ENCODE results near the gene TEP1.
"Not testable (repeated sequence)": the region's sequence is repeated elsewhere in the genome, so short reads cannot be mapped to it uniquely, and the experiment has no call there.

The TEP1 gene

DNA sequence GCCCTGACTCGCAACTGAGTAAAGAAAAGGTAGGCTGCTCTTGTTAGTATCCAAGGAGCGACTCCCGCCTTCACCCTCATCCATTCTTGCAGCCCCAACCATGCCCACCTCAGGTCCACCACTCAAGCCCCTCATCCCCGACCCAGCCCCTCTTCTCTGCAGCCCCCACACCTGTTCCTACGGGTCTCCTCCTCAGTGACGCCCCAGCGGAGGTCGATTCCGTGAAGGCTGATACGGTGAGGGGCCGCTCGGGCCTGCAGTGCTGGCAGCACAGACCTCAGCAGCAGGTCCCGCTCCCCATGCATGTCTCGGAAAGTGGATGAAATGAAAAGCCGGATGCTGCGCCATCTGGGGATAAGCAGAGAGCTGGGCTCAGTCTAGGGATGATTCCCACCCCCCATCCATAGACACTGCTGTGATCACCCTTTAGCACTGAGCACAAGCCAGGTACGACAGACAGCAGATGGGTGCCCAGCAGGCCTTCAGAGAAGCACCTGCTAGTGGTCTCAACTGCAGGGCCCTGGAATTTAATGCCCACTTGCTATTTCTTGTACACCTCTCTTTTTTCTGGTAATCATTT lies 26.9 kb downstream of the TEP1 start:
- no peak for DNase-seq (ENCODE audit: low spot score)

DNA sequence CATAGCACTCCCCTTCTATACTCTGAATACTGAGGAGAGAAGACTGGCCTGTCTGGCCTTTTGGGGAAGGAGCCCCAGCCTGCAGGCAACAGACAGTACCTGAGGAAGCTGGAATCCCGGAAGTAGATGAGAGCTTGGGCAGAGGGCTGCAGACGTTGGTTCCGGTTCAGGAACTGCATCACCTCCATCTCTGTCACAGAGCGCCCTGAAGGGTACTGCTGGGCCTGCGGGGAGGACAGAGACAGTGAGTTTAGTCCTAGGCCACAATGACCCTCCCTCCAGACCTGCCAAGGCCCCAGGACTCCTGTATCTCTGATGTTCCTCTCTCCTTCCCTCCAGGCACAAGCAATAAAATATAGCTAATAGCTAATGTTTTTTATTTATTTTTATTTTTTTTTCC lies 28.4 kb downstream of the TEP1 start:
- no peak for DNase-seq (ENCODE audit: low spot score)

DNA sequence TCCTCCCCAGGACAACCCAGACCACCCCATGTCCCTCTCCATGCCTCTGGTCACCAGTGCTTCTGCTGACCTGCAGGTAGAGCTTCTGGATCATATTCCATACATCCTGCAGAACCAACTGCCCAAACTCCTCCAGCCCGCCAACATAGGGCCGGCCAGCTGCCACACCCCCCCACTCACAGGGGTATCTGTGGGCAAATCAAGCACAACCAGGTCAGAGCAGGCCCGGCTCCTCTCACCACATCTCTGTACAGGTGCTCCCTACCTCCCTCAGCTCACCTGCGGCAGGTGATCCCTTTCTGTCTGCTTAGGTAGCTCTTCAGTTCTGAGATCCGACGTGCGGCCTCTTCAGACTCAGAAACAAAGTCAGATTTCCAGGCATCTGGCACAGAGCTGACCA lies 29.0 kb downstream of the TEP1 start:
- DNase-seq (ENCODE audit: low spot score) = no peak

DNA sequence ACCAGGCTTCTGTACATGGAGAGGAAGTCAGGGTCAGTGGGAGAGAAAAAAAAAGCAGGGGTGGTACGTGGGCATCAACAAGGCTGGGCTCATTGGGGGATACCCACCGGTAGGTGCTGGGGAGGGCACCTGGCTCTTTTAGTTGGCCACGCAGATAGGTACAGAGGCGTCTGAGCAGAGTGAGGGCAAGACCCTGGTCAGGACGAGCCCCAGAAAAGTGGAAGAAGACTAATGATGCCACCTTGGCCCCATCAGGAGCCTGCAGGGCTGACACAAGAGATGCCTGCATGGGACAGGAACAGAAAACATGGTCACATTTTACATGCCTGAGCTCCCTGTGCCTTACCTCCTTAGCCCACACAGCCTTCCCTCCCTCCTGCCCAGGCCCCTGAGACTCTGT lies 29.7 kb downstream of the TEP1 start:
- no peak for DNase-seq (ENCODE audit: low spot score)

DNA sequence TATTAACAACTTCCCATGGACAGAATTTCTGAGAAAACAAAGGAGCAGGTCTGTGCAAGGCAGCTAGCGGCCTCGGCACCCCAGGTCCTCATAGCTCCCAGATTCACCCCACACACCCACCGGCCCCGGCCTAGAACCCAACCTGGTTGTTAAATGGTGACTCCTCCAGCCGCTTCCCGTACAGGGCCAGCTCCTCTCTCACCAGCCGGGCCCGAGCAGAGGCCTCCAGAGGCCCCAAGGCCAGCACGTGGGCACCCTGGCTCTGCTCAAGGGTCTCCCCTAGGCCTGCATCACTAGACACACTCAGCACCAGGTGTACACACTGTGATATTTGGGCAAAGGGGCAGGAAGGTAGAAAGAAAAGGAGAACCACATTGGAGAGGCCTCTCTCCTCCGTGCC lies 30.3 kb downstream of the TEP1 start:
- DNase-seq (ENCODE audit: low spot score) = no peak

DNA sequence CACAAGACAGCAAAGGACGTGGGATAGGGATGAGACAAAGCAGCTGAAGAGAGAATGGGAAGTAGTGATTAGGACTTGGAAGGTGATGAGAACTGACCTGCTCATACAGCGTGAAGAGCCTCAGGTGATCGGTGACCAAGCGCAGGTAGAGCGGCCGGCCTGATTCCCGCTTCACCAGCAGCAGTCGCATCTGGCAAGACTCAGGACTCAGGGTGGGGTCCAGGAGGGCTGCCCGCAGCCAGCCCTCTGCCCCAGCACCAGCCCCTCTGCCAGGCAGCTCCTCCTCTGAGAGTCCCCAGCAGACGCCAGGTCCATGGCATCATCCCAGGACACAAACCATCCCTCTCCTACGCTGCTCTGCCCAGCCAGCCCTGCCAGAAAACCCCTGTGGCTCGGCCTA lies 30.8 kb downstream of the TEP1 start:
- no peak for DNase-seq (ENCODE audit: low spot score)

DNA sequence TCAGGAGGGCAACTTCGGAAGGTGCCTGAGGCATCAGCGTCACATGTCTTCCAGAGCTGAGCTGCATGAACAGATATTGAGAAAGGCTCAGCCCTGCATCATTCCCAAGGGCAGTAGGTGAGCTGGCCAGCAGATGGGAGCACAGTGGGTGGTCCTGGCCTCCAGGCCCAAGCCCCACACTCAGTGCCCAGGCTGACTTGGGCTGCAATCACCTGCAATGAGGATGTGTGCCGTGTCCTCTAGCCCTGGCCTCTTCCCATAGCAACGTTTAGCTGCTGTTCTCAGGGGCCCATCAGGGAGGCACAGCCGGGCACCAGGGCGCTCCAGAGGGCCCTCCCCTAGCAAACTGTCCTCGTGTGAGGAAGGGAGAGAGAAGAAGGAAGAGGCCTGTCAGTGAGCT lies 32.0 kb downstream of the TEP1 start:
- no peak for DNase-seq (ENCODE audit: low spot score)

DNA sequence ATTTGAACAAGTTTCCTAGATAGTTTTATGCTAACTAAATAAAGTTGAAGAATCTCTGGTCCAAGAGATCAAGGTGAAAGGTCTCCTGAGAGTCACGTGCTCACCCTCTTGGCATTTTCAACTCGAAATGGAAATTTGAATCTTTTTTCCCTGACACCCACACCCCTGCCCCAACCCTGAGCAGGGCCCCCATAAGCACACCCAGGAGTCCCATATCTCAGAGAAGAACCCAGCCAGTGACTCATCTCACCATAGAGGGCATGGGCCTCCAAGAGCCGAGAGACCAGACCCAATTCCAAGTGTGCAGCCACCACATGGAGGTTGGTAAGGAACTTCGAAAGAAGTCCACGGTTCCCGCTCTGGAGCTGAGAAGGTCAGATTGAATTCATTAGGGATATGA lies 32.6 kb downstream of the TEP1 start:
- no peak for DNase-seq (ENCODE audit: low spot score)

DNA sequence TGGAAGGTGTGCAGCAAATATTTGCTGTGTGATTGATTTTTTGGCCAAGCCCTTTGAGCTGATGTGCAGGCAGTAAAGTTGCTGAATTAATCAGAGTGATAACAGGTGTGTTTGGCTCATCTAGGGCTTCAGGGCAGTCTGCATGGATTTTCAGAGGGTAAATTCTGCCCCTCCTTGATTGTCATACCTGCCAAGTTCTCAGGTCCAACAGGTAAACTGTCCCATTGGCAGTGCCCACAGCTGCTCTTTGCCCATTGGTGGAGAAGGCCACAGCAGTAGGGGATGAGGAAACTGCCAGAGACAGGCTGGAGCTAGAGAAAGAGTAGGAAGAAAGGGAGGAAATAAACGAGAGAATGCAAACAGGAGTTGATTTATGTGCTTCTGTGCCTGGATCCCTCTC lies 33.6 kb downstream of the TEP1 start:
- DNase-seq (ENCODE audit: low spot score) = no peak

DNA sequence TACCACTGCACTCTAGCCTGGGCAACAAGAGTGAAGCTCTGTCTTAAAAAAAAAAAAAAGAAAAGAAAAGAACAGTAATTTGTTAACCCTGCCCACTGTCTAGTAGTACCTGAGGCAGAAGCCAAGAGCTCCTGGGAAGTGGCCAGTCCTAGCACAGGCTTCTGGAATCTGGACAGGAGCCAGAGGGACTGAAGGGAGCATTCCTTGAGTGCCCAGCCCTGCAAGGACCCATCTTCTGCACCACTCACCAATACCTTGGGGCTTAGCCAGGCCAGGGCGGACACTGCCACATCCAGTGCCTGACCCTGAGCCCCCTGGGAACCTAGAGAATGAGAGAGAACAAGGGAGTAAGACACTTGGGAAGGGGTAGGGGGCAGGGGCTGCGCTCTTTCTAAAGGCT lies 36.1 kb downstream of the TEP1 start:
- no peak for DNase-seq (ENCODE audit: low spot score)

DNA sequence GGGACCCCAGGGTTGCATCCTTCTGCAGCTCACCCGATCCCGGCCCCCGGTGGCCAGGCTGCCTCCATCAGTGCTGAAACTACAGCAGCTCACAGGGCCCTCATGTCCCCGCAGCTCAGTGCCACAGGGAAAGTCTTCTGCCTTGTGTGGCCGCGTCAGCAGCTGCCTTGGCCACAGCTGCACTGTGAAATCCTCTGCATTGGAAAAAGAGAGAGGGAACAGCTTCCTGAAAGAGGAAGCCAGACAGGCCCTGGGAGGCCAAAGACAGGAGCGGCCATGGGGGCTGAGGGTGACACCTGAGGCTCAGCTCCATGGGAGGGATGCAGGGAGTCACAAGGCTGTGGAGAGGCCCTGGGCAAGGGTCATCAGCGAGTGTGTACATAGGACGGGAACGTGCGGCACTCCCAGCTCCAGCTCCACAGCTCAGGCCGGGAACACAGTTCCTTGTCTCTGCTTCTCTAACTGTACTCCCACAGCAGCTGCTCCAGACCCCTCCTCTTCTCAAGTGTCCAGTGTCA lies 37.2 kb downstream of the TEP1 start:
- no peak for DNase-seq (ENCODE audit: low spot score)

DNA sequence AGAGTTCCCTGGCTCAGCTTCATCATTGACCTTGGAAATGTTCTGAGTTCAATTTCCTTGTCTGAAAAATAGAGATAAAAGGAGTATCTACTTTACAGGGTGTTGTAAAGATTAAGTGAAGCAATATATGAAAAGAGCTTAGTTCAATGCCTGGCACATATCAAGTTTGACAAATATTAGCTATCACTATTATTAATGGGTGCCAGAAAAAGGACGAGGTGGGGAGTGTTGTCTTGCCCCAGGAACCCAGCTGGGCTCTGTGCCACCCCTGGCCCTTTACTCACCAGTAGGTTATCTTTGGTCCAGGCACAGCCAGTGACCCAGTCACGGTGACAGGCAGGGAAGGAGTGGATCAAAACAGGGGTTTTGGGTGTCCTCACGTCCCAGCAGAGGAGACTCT lies 37.8 kb downstream of the TEP1 start:
- no peak for DNase-seq (ENCODE audit: low spot score)

DNA sequence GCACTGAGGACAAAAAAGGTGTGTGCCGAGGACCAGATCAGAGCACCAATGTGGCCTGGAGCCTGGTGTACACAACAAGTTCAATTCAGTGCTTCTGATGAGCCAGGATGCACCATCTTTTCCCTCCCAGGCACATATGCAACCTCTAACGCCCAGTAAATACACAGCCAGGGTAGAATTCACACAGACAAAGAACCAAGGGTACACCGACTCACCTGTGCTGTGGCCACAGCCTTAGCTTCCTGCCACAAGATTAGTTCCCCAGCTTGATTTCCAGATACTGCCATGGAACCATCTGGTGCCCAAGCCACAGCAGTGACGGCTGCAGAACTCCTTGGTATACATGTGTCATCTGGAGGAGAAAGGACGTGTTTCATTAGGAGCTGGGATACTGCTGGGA lies 40.5 kb downstream of the TEP1 start:
- no peak for DNase-seq (ENCODE audit: low spot score)

DNA sequence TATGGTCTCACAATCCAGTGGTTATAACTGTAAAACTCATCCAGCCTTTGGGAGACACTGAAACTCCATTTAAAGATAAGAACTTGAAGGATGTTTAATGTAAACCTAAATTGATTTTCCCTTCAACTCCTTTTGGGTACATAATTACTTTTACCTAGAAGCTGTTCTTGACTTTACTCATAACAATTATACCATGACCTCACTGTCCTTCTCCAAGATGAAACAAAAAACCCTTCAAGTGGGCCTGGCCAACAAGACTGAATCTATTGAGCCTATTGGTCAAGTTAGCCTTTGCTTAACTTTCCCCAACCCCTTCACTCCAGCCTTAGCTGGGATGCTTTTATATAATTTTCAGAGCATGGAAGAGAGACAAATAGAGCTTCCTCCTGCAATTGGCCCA lies 47.4 kb downstream of the TEP1 start:
- no peak for DNase-seq (ENCODE audit: low spot score)

DNA sequence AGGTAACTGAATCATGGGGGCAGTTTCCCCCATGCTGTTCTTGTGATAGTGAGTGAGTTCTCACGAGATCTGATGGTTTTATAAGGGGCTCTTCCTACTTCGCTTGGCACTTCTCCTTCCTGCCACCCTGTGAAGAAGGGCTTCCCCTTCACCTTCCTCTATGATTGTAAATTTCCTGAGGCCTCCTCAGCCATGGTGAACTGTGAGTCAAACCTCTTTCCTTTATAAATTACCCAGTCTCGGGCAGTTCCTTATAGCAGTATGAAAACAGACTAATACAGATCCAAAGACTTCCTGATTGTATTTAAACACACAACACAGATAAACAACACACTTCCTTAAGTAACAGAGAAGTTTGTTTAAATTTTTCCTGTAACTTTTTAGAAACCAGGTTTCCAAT lies 54.8 kb downstream of the TEP1 start:
- DNase-seq (ENCODE audit: low spot score) = not testable (repeated sequence)

DNA sequence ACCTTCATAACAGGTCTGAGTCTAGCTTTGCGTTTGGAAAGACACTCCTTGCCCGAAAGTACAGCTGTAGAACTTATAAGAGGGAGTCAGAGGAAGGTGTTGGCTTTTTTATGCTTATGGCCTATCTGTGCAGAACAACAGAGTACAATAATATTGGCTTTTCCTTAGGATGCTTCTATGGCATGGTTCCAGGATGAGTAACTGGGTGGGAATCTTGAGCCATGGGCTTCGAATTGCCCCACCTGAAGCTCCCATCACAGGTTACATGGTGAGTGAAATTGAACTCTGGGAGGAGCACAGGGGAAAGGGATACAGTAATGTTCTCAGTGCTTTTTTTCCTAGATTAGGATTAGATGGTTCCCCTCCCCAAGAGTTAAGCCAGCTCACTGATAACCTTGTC lies 56.9 kb downstream of the TEP1 start:
- DNase-seq (ENCODE audit: low spot score) = no peak

DNA sequence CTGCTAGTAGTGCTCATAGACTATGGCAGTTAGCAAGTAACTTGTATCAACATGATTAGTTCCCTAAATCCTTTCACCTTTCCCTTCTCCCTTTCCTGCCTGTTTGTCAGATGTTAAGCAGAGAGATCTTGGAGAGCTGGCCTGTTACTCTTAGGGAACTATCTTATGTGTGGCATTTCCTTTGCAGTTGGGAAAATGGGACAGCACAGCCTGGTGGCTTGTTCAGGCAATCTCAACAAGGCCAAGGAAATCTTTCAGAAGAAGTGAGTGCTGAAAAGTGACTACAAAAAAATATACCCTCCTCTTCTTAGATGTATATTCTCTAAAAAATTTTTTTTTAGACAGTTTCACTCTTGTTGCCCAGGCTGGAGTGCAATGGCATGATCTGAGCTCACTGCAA lies 62.4 kb downstream of the TEP1 start:
- DNase-seq (ENCODE audit: low spot score) = peak; percentile 29

DNA sequence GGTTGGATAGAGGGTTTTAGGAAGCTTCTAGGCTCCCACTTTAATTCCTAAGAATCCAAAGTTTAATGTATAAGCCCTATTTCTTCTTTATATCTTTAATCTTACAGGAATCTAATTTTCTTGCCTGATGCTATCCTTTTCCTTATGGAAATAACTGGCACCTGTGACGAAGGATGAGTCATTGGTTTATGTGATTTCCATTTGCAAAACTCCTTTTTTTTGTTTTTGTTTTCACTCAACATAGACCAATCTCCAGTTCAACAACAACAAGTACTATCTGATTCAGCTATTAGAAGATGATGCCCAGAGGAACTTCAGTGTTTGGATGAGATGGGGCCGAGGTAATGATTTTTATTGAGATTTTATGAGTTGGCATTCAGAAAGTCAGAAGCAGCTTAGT lies 63.0 kb downstream of the TEP1 start:
- DNase-seq (ENCODE audit: low spot score) = no peak

DNA sequence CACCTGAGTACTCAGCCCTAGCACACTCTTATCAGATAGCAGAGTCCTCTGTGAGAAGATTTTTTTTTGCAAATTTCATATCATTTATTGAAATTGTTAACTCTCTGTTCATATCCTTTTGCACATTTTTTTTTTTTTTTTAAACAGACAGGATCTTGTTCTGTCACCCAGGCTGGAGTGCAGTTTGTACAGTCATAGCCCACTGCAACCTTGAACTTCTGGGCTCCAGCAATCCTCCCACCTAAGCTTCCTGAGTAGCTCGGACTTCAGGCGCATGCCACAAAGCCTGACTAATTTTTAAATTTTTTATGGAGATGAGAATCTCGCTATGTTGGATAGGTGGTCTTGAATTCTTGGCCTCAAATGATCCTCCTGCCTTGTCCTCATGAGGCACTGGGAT lies 65.6 kb downstream of the TEP1 start:
- no peak for DNase-seq (ENCODE audit: low spot score)

DNA sequence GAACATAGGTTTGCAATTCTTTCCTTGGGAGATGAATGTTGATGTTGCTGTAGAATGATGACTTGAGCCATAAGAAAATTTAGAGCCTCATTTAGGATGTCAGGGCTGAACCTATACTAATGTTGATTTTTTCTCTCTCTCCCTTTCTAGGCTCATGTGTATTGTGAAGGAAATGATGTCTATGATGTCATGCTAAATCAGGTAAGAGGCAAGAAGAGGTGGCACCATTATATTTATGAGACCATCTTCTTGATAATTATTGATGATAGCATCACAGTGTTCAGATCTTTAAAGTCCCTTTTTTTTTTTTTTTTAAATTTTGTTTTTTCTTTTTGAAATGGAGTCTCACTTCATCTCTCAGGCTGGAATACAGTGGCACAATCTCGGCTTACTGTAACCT lies 66.6 kb downstream of the TEP1 start:
- DNase-seq (ENCODE audit: low spot score) = no peak

DNA sequence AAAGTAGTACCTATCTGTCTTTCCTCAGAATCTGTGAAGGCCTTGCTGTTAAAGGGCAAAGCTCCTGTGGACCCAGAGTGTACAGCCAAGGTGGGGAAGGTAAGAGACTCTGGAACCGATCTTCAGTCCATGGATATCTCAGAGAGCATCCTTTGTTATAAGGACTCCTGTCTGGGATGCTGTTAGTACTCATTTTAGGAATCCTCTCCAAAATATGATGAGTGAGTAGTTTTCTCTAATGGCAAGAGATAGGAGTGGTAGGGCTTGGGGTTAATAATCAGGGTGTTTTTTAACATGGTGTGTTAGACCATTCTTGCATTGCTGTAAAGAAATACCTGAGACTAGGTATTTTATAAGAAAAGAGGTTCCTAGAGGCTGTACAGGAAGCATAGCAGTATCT lies 67.9 kb downstream of the TEP1 start:
- DNase-seq (ENCODE audit: low spot score) = no peak

DNA sequence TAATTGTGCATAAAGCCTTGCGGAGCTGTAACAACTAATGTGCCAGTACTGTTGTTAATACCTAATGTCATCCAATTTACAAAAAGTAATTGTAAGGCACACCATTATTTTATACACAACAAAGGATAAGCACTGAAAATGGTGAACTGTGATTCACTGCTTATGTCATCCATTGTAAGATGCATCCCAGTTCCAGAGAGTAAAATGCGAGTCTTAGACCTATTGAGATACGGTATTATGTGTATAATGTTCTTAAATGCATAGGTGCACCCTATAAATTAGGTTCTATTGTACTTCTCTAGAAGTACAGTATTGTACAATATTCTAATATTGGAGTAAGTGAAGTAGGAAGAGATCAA lies 69.5 kb downstream of the TEP1 start:
- no peak for DNase-seq (ENCODE audit: low spot score)

DNA sequence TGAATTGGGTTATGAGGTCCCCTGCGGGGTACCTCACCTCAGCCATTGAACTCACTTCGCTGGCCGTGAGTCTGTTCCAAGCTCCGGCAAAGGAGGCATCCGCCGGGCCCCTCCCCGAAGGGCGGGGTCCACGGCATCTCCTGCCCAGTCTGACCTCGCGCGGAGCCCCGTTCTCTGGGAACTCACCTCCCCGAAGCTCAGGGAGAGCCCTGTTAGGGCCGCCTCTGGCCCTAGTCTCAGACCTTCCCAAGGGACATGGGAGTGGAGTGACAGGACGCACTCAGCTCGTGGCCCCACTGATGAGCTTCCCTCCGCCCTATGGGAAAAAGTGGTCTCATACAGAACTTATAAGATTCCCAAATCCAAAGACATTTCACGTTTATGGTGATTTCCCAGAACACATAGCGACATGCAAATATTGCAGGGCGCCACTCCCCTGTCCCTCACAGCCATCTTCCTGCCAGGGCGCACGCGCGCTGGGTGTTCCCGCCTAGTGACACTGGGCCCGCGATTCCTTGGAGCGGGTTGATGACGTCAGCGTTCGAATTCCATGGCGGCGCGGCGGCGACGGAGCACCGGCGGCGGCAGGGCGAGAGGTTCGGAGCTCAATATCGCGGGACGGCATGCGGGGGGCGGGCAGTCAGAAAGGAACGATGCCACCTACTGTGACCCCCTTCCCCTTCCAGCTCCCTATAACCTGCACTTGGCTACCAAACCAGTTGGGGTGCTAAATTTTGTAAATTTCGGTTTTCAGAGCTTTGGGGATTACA lies 70.0 kb downstream of the TEP1 start, which contains the start of gene PARP2:
PARP2 (plus strand) TSS at position 544 of the 770 bp plus-strand sequence; CDS start at position 551, 7 bp downstream.
- peak; percentile 99 for DNase-seq (ENCODE audit: low spot score)

DNA sequence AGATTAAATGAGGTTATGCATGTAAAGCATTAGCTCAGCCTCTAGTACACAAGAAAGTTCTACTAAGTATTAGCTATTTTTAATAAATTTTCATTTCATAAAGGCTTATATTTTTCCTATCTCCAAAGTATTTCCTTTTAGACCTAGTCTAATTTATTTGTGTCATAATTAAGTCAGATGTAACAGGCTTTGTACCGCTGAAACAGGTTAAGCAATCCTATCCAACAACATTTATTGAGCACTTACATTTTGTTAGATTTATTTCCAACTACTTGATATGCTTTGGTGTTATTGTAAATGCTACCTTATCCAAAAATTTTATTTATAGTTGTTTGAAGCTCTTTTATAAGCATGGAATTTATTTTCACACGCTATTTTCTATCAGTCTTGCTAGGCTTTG lies 71.7 kb downstream of the TEP1 start:
- DNase-seq (ENCODE audit: low spot score) = no peak
